OCI-LY3 (cell line): ENCODE measurements around the gene LMO2.
"Not testable (repeated sequence)": the region's sequence is repeated elsewhere in the genome, so short reads cannot be mapped to it uniquely, and the experiment has no call there.

Experiments
- H2AFZ ChIP-seq: fragments of 200-600, 300-600 bp; shearing (Covaris generic); 2 replicates; pipeline ENCODE4 v1.6.0; 2014; ENCODE audit warnings: antibody characterized with exemption, low read depth, low read length
- H3K27ac ChIP-seq: fragments of 200-600, 300-600 bp; sonication (generic); 2 replicates; pipeline ENCODE4 v1.5.1; 2014; ENCODE audit warnings: mild to moderate bottlenecking, low read length, moderate library complexity, mixed read lengths
- H3K27me3 ChIP-seq: fragments of 200-600, 300-600 bp; sonication (generic); 2 replicates; pipeline ENCODE4 v1.6.1; 2014; ENCODE audit warnings: low read depth, low read length, mixed read lengths
- H3K36me3 ChIP-seq: fragments of 200-600, 300-600 bp; sonication (generic); replicated peaks from 2 replicates; pipeline ENCODE3; 2014; ENCODE audit warnings: low read depth, low read length, mixed read lengths
- H3K4me1 ChIP-seq: fragments of 300-600, 200-600 bp; sonication (generic); 2 replicates; pipeline ENCODE4 v1.6.1; 2014; ENCODE audit warnings: low read length, mixed read lengths
- H3K4me2 ChIP-seq: fragments of 200-600, 300-600 bp; sonication (generic); 2 replicates; pipeline ENCODE4 v1.6.1; 2014; ENCODE audit warnings: low read length, mixed read lengths
- H3K4me3 ChIP-seq: fragments of 300-600, 200-600 bp; sonication (generic); 2 replicates; pipeline ENCODE4 v1.5.1; 2014; ENCODE audit warnings: antibody characterized with exemption, mild to moderate bottlenecking, low read length, moderate library complexity
- H3K79me2 ChIP-seq: fragments of 300-600, 200-600 bp; shearing (Covaris generic); 2 replicates; pipeline ENCODE4 v1.6.1; 2014; ENCODE audit warnings: mild to moderate bottlenecking, low read length, mixed read lengths
- H3K9ac ChIP-seq: fragments of 300-600, 200-600 bp; shearing (Covaris generic); 2 replicates; pipeline ENCODE4 v1.6.0; 2014; ENCODE audit warnings: mild to moderate bottlenecking, low read length, moderate library complexity
- H3K9me3 ChIP-seq: fragments of 200-600, 300-600 bp; shearing (Covaris generic); 2 replicates; pipeline ENCODE4 v1.6.1; 2014; ENCODE audit warnings: low read length, mixed read lengths; ENCODE audit not compliant: insufficient read depth
- H4K20me1 ChIP-seq: fragments of 200-600, 300-600 bp; sonication (generic); 2 replicates; pipeline ENCODE4 v1.6.1; 2016; ENCODE audit warnings: low read length, mixed read lengths; ENCODE audit not compliant: insufficient read depth
- EZH2phosphoT487 ChIP-seq: fragments of 200-600 bp; shearing (Covaris generic); IDR thresholded peaks from 2 replicates; pipeline ENCODE4 v1.6.1; 2018; ENCODE audit warnings: antibody characterized with exemption, mixed run types, low read depth
- TF ChIP-seq, protein P1 (sequence below): fragments of 200-600, 300-600 bp; sonication (generic); IDR thresholded peaks from 2 replicates; pipeline ENCODE4 v1.5.1; 2014; ENCODE audit warnings: antibody characterized with exemption, low read length, low read depth

LMO2 gene

DNA sequence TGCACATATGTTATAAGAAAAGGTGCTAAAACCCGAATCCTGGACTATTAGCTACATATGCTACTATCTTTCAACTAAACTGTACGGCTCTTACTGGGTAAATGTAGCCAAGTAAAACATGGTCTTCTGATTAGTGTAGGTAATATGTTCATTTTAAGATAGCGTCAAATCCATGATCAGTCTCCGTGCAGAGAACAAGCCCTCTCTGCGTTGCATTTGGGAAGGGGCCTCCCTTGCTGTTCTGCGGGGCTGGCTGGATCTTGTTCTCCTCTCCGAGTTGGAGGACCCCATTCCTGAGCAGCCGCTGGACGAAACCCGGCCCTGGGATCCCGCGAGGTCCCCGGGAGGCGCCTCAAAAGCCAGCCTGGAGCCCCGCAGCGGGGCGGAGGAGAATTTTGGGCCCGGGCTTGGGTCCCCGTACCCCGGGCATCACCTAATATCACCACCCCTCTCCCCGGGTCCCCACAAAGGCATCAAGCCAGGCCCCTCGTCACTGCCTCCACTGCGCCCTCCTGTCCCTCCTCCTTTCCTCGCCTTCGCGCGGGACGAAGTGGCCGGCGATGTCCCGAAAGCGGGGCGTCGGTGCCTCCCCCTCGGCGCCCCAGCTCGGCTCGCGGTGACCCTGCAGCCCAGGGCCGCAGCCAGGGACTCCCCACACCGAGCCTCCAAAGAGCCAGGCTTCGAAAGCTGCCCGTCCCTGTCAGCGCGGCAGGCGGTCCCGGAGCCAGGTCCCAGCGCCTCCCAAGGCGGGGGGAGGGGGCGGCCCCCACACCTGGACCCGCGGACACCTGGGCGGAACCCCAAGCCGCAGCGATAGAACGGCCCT lies 63.1 kb downstream of the LMO2 start:
- Histone ChIP-seq H3K9me3 (no peaks in the 10 kb centered on the region), H3K36me3 (no peaks in the 10 kb centered on the region), H3K79me2 (no peaks in the 10 kb centered on the region), H3K27ac (no peak overlapping the region), H3K4me3 (no peak overlapping the region), H3K4me2 (no peak overlapping the region), H2AFZ (no peak overlapping the region), H3K9ac (no peak overlapping the region), H3K4me1 (no peaks in the 10 kb centered on the region), H4K20me1 (no peaks in the 10 kb centered on the region), H3K27me3 (peaks cover 38% of the 10 kb centered on the region)
- no peak for TF ChIP-seq EZH2phosphoT487
- TF ChIP-seq, protein P1, sequence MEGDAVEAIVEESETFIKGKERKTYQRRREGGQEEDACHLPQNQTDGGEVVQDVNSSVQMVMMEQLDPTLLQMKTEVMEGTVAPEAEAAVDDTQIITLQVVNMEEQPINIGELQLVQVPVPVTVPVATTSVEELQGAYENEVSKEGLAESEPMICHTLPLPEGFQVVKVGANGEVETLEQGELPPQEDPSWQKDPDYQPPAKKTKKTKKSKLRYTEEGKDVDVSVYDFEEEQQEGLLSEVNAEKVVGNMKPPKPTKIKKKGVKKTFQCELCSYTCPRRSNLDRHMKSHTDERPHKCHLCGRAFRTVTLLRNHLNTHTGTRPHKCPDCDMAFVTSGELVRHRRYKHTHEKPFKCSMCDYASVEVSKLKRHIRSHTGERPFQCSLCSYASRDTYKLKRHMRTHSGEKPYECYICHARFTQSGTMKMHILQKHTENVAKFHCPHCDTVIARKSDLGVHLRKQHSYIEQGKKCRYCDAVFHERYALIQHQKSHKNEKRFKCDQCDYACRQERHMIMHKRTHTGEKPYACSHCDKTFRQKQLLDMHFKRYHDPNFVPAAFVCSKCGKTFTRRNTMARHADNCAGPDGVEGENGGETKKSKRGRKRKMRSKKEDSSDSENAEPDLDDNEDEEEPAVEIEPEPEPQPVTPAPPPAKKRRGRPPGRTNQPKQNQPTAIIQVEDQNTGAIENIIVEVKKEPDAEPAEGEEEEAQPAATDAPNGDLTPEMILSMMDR, result no peak

DNA sequence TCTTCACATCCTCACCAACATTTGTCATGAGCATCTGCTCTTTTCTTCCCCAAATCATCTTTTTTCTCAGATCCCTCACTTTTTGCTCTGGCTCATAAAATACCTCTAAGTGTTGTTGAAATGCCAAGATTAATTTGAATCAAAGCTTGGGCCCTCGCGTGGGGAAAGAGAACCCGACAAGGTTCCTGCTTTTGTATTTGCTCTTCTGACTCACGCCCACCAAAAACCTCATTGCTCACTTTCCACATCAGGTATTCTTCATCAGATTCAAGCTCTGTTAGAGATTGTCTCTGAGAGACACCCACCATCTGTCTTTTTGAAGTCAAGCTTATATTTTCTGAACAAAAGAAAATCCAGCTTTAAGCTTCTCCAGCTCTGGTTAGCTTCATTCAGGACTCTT lies 64.7 kb downstream of the LMO2 start:
- H3K4me2 ChIP-seq, result no peak overlapping the region

DNA sequence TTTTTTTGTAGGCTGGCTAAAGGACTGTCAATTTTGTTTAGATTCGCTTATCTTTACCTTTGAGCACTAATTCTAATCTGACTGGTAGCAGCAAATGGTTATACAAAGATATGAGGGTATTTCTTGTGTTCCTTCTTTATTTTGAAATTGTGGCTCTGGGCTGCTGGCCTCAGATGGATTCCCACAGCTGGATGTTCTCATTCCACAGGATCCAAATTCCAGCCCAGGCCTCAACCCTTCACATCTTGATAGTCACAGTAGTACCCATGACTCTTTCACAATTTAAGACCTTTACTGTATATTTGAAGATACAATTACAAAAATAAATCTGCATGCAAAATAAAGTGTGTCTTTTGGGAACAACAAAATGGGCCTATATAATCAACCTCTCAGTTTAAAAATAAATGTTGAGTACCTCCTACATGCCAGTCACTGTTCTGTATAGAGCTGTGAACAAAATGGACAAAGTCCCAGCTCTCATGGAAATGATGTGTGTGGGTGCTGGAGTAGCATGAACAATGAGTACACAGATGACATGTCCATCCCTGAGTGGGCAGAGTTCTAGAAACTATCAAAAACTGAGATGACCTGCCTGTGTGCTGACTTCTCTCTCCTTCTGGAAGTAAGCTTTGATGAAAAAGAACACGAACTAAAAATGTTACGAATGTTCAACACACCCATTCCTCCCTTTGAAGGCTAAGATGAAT lies 65.9 kb downstream of the LMO2 start:
- no peaks in the 10 kb centered on the region for H3K79me2 ChIP-seq
- H3K9ac ChIP-seq, result no peak overlapping the region
- H3K36me3 ChIP-seq, result no peaks in the 10 kb centered on the region
- TF ChIP-seq, protein P1, result no peak
- no peak for TF ChIP-seq EZH2phosphoT487
- H2AFZ ChIP-seq, result no peak overlapping the region
- no peaks in the 10 kb centered on the region for H3K4me1 ChIP-seq
- H4K20me1 ChIP-seq, result no peaks in the 10 kb centered on the region
- H3K9me3 ChIP-seq, result no peaks in the 10 kb centered on the region
- no peak overlapping the region for H3K4me2 ChIP-seq
- peaks cover 40% of the 10 kb centered on the region for H3K27me3 ChIP-seq
- H3K27ac ChIP-seq, result no peak overlapping the region
- no peak overlapping the region for H3K4me3 ChIP-seq

More for the DNA sequence above, 64.7 kb downstream of the LMO2 start:
- no peak overlapping the region for H3K9ac ChIP-seq
- H3K27me3 ChIP-seq, result peaks cover 35% of the 10 kb centered on the region
- no peak overlapping the region for H3K4me3 ChIP-seq
- H3K27ac ChIP-seq, result no peak overlapping the region
- no peak overlapping the region for H2AFZ ChIP-seq
- H4K20me1 ChIP-seq, result no peaks in the 10 kb centered on the region
- no peaks in the 10 kb centered on the region for H3K4me1 ChIP-seq
- H3K36me3 ChIP-seq, result no peaks in the 10 kb centered on the region
- TF ChIP-seq, protein P1, result no peak
- TF ChIP-seq EZH2phosphoT487, result no peak
- no peaks in the 10 kb centered on the region for H3K9me3 ChIP-seq
- no peaks in the 10 kb centered on the region for H3K79me2 ChIP-seq

DNA sequence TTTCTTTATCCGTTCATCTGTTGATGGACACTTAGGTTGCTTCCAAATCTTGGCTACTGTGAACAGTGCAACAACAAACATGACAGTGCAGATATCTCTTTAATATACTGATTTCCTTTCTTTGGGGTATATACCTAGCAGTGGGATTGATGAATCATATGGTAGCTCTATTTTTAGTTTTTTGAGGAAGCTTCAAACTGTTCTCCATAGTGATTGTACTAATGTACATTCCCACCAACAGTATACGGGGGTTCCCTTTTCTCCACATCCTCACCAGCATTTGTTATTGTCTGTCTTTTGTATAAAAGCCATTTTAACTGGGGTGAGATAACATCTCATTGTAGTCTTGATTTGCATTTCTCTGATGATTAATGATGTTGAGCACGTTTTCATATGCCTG lies 68.9 kb downstream of the LMO2 start:
- H3K4me2 ChIP-seq, H3K9ac ChIP-seq, H3K9me3 ChIP-seq, H3K4me3 ChIP-seq, H3K4me1 ChIP-seq, H3K79me2 ChIP-seq, H4K20me1 ChIP-seq, H3K27ac ChIP-seq, H2AFZ ChIP-seq, H3K36me3 ChIP-seq: not testable (repeated sequence)
- H3K27me3 ChIP-seq, result peaks cover 45% of the 10 kb centered on the region
